Activated CD4-positive, alpha-beta T cell treated with anti-CD3 and anti-CD28 coated beads for 1 hour (primary cell): ENCODE data around the gene TEAD2.

ENCODE experiments used
- DNase-seq: peaks from one replicate; pipeline ENCODE4 v3.0.0-alpha.2; 2020

Gene TEAD2

GRCh38 chr19:49362048-49362928 is at the start of gene TEAD2:
Gene TEAD2 (minus strand): TSS chr19:49362416. CDS start chr19:49360075, 2,341 bp downstream.
- no peak for DNase-seq

GRCh38 chr19:49411681-49412326 is 49.6 kb upstream of the TEAD2 start:
- no peak for DNase-seq

GRCh38 chr19:49409441-49410029 is 47.3 kb upstream of the TEAD2 start:
- DNase-seq: no peak

GRCh38 chr19:49408816-49409440 is 46.7 kb upstream of the TEAD2 start:
- DNase-seq: no peak

- no peak for DNase-seq
Observed at GRCh38 chr19:49407482-49408015, 45.3 kb upstream of the TEAD2 start.

- no peak for DNase-seq
Observed at GRCh38 chr19:49407079-49407478, 44.9 kb upstream of the TEAD2 start.

- no peak for DNase-seq
Observed at GRCh38 chr19:49403404-49404187, 41.4 kb upstream of the TEAD2 start.

- no peak for DNase-seq
Observed at GRCh38 chr19:49400029-49400428, 37.8 kb upstream of the TEAD2 start.

GRCh38 chr19:49398931-49399330 is 36.7 kb upstream of the TEAD2 start:
- no peak for DNase-seq

- DNase-seq: no peak
Observed at GRCh38 chr19:49398001-49398615, 35.9 kb upstream of the TEAD2 start.

- DNase-seq: no peak
Observed at GRCh38 chr19:49396738-49397505, 34.7 kb upstream of the TEAD2 start.

GRCh38 chr19:49395581-49396407 is 33.6 kb upstream of the TEAD2 start:
- DNase-seq: no peak

- no peak for DNase-seq
Observed at GRCh38 chr19:49393881-49394280, 31.7 kb upstream of the TEAD2 start.

GRCh38 chr19:49391581-49392399 is 29.6 kb upstream of the TEAD2 start:
- DNase-seq: peak; percentile 71

GRCh38 chr19:49390929-49391359 is 28.7 kb upstream of the TEAD2 start:
- DNase-seq: no peak

GRCh38 chr19:49390131-49390928 is 28.1 kb upstream of the TEAD2 start:
- DNase-seq: no peak

- DNase-seq: no peak
Observed at GRCh38 chr19:49389406-49389805, 27.2 kb upstream of the TEAD2 start.

GRCh38 chr19:49387936-49388372 is 25.7 kb upstream of the TEAD2 start, which contains the start of gene KASH5:
Gene KASH5 (plus strand): TSS chr19:49388249. CDS start chr19:49390884, 2,635 bp downstream.
- DNase-seq: peak; percentile 89
